Neuronal stem cell (in vitro differentiated cells): ENCODE measurements around the gene TMEM250.

ENCODE experiments used
- DNase-seq: peaks from one replicate; pipeline ENCODE4 v3.0.0-alpha.2; 2013; ENCODE audit warnings: low spot score
- H2AFZ ChIP-seq: one replicate; pipeline ENCODE4 v1.6.1; 2013; ENCODE audit warnings: mild to moderate bottlenecking, low read length, inconsistent platforms
- H2AK5ac ChIP-seq: 2 replicates; pipeline ENCODE4 v1.6.1; 2013; ENCODE audit warnings: low read depth, mild to moderate bottlenecking, inconsistent platforms, low read length, moderate library complexity, mixed read lengths
- H2BK120ac ChIP-seq: 2 replicates; pipeline ENCODE4 v1.6.1; 2013; ENCODE audit warnings: low read depth, mild to moderate bottlenecking, inconsistent platforms, low read length, moderate library complexity, mixed read lengths
- H2BK12ac ChIP-seq: one replicate; pipeline ENCODE4 v1.6.1; 2013; ENCODE audit warnings: low read length, inconsistent platforms
- H2BK15ac ChIP-seq: 2 replicates; pipeline ENCODE4 v1.6.1; 2013; ENCODE audit warnings: mild to moderate bottlenecking, low read length, inconsistent platforms, mixed read lengths
- H2BK5ac ChIP-seq: one replicate; pipeline ENCODE4 v1.6.1; 2013; ENCODE audit warnings: inconsistent platforms, mild to moderate bottlenecking, low read length, moderate library complexity
- H3K14ac ChIP-seq: one replicate; pipeline ENCODE4 v1.6.1; 2013; ENCODE audit warnings: low read length, inconsistent platforms
- H3K18ac ChIP-seq: 2 replicates; pipeline ENCODE4 v1.6.1; 2013; ENCODE audit warnings: low read length, inconsistent platforms
- H3K23ac ChIP-seq: 2 replicates; pipeline ENCODE4 v1.6.1; 2013; ENCODE audit warnings: low read depth, mild to moderate bottlenecking, mixed read lengths, low read length, inconsistent platforms; ENCODE audit not compliant: poor library complexity
- H3K27ac ChIP-seq: replicated peaks from 3 replicates; pipeline ENCODE4 v1.5.1; 2013; ENCODE audit warnings: low read length, inconsistent platforms
- H3K27me3 ChIP-seq, 3 experiments: 2 replicates each; pipeline ENCODE4 v1.6.1; 2013; ENCODE audit warnings: low read length in 3 of 3, mild to moderate bottlenecking in 2 of 3, inconsistent platforms in 1 of 3, low read depth in 1 of 3, mixed read lengths in 1 of 3, moderate library complexity in 1 of 3; ENCODE audit not compliant: control insufficient read depth in 3 of 3, insufficient read depth in 3 of 3
- H3K36me3 ChIP-seq, 2 donors: replicated peaks in 1 of 2; 2 replicates each; pipeline ENCODE4 v1.6.1; 2013; ENCODE audit warnings: low read length in 2 of 2; ENCODE audit not compliant: control insufficient read depth in 2 of 2, insufficient read depth in 2 of 2
- H3K4ac ChIP-seq: 2 replicates; pipeline ENCODE4 v1.6.1; 2013; ENCODE audit warnings: inconsistent platforms, mild to moderate bottlenecking, low read length, moderate library complexity
- H3K4me1 ChIP-seq, 2 donors: 1 replicate in 1 of 2; 2 replicates in 1 of 2; pipeline ENCODE4 v1.6.1; 2013; ENCODE audit warnings: low read length in 2 of 2, low read depth in 1 of 2; ENCODE audit not compliant: control insufficient read depth in 2 of 2, insufficient read depth in 1 of 2
- H3K4me2 ChIP-seq: one replicate; pipeline ENCODE4 v1.6.1; 2013; ENCODE audit warnings: mild to moderate bottlenecking, low read length, inconsistent platforms; ENCODE audit not compliant: insufficient read depth, poor library complexity, severe bottlenecking
- H3K4me3 ChIP-seq, 2 donors: 2 replicates each; pipeline ENCODE4 v1.5.1; 2013; ENCODE audit warnings: low read length in 2 of 2, mild to moderate bottlenecking in 2 of 2, inconsistent platforms in 1 of 2, moderate library complexity in 1 of 2
- H3K79me1 ChIP-seq: one replicate; pipeline ENCODE4 v1.6.1; 2013; ENCODE audit warnings: low read depth, mild to moderate bottlenecking, inconsistent platforms, low read length, moderate library complexity
- H3K9ac ChIP-seq: one replicate; pipeline ENCODE4 v1.6.1; 2013; ENCODE audit warnings: mild to moderate bottlenecking, low read depth, low read length, inconsistent platforms; ENCODE audit not compliant: poor library complexity
- H3K9me3 ChIP-seq, 2 donors: replicated peaks in 1 of 2; 2 replicates each; pipeline versions ENCODE3 to v1.6.1; 2013; ENCODE audit warnings: low read length in 2 of 2, mild to moderate bottlenecking in 2 of 2, inconsistent platforms in 1 of 2, low read depth in 1 of 2, mixed read lengths in 1 of 2, moderate library complexity in 1 of 2; ENCODE audit not compliant: control insufficient read depth in 2 of 2, insufficient read depth in 1 of 2
- H4K8ac ChIP-seq: one replicate; pipeline ENCODE4 v1.6.1; 2013; ENCODE audit warnings: low read depth, mild to moderate bottlenecking, inconsistent platforms, low read length, moderate library complexity
- H4K91ac ChIP-seq: one replicate; pipeline ENCODE4 v1.6.1; 2013; ENCODE audit warnings: low read length, low read depth, mild to moderate bottlenecking, inconsistent platforms; ENCODE audit not compliant: poor library complexity
- WGBS, 2 donors: extraction: QIAGEN DNeasy Blood & Tissue Kit; methylation state at CpG; one replicate each; pipeline ENCODE4 v1.1.7; 2013; ENCODE audit warnings: missing lambda C conversion rate in 2 of 2, mixed read lengths in 1 of 2; ENCODE audit not compliant: insufficient read length in 2 of 2, insufficient replicate concordance in 1 of 2; ENCODE audit errors: extremely low coverage in 2 of 2; 5-methylcytosine and 5-hydroxymethylcytosine counted together

TMEM250 gene

DNA sequence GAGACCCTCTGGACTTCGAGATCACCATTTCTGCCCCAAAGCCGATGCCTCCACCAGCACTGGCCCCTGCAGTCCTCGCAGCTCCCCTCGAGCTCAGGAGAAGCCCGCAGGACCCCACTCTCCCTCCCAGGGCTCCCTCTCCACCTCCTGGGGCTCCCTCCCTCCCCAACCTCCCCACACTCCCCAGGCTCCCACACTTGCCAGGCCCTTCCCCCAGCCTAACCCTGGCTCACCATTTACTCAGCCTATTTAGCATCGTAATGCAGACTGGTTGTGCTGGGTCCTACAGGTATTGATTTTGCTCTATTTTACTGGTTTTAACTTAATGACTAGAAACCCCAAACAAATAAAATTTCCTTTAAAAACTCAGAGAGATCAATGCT is 23.7 kb upstream of the TMEM250 start:
- H2BK120ac ChIP-seq = no peak overlapping the region
- H3K23ac ChIP-seq = no peak overlapping the region
- H3K4me3 ChIP-seq = no peak overlapping the region
- H2BK12ac ChIP-seq = peak overlapping the region; percentile 73
- peaks cover 2 to 56% (median 2%) of the 10 kb centered on the region in 3 experiments for H3K27me3 ChIP-seq
- peaks cover 3 to 4% of the 10 kb centered on the region in 2 donors for H3K4me1 ChIP-seq
- peaks cover 0 to 4% of the 10 kb centered on the region in 2 donors for H3K9me3 ChIP-seq
- H3K9ac ChIP-seq = peak overlapping the region; percentile 60
- H3K27ac ChIP-seq = no peak overlapping the region
- DNase-seq = no peak
- H4K91ac ChIP-seq = no peak overlapping the region
- H2BK5ac ChIP-seq = no peak overlapping the region
- no CpG with 5 or more reads among the region's 6 CpGs for WGBS, 2 donors
- no peak overlapping the region for H3K18ac ChIP-seq
- no peak overlapping the region for H2AFZ ChIP-seq
- no peak overlapping the region for H4K8ac ChIP-seq
- no peaks in the 10 kb centered on the region for H3K36me3 ChIP-seq
- no peak overlapping the region for H3K4me2 ChIP-seq
- H3K4ac ChIP-seq = no peak overlapping the region
- H3K79me1 ChIP-seq = peaks cover under 1% of the 10 kb centered on the region
- no peak overlapping the region for H3K14ac ChIP-seq
- H2AK5ac ChIP-seq = peak overlapping the region; percentile 92
- peak overlapping the region; percentile 49 for H2BK15ac ChIP-seq

- Histone ChIP-seq H3K27me3 (peaks cover 2 to 56% (median 2%) of the 10 kb centered on the region in 3 experiments), H3K14ac (no peak overlapping the region), H3K27ac (no peak overlapping the region), H2AK5ac (peak overlapping the region; percentile 92), H3K4me1 (peaks cover 3 to 4% of the 10 kb centered on the region in 2 donors), H3K4ac (no peak overlapping the region), H2BK15ac (peak overlapping the region; percentile 49), H2AFZ (no peak overlapping the region), H2BK120ac (no peak overlapping the region), H4K91ac (no peak overlapping the region), H3K4me3 (no peak overlapping the region), H3K9ac (peak overlapping the region; percentile 60), H4K8ac (no peak overlapping the region), H3K79me1 (no peaks in the 10 kb centered on the region), H3K4me2 (no peak overlapping the region), H2BK5ac (no peak overlapping the region), H3K23ac (peak overlapping the region; percentile 65), H3K36me3 (no peaks in the 10 kb centered on the region), H2BK12ac (peak overlapping the region; percentile 73), H3K9me3 (peaks cover 0 to 4% of the 10 kb centered on the region in 2 donors), H3K18ac (peak overlapping the region; percentile 38)
- WGBS, 2 donors = no CpG with 5 or more reads among the region's 19 CpGs
- no peak for DNase-seq
These were observed 23.2 kb upstream of the TMEM250 start for GRCh38 chr9:136141682-136142413.

GRCh38 chr9:136140966-136141365 is 22.3 kb upstream of the TMEM250 start:
- H2BK15ac ChIP-seq = no peak overlapping the region
- WGBS, 2 donors = no CpG with 5 or more reads among the region's 14 CpGs
- no peak overlapping the region for H3K9ac ChIP-seq
- no peak overlapping the region for H4K8ac ChIP-seq
- H3K4me3 ChIP-seq = no peak overlapping the region
- DNase-seq = no peak
- no peak overlapping the region for H3K4ac ChIP-seq
- H3K36me3 ChIP-seq = no peaks in the 10 kb centered on the region
- H3K4me1 ChIP-seq = peaks cover 2 to 3% of the 10 kb centered on the region in 2 donors
- peak overlapping the region; percentile 38 for H3K18ac ChIP-seq
- peaks cover 0 to 57% (median 0%) of the 10 kb centered on the region in 3 experiments for H3K27me3 ChIP-seq
- H3K4me2 ChIP-seq = no peak overlapping the region
- H3K27ac ChIP-seq = no peak overlapping the region
- no peak overlapping the region for H2BK12ac ChIP-seq
- no peak overlapping the region for H2AFZ ChIP-seq
- no peak overlapping the region for H2AK5ac ChIP-seq
- no peak overlapping the region for H2BK120ac ChIP-seq
- no peak overlapping the region for H4K91ac ChIP-seq
- H2BK5ac ChIP-seq = no peak overlapping the region
- no peak overlapping the region for H3K14ac ChIP-seq
- no peak overlapping the region for H3K23ac ChIP-seq
- H3K9me3 ChIP-seq = no peaks in the 10 kb centered on the region
- H3K79me1 ChIP-seq = no peaks in the 10 kb centered on the region

DNA sequence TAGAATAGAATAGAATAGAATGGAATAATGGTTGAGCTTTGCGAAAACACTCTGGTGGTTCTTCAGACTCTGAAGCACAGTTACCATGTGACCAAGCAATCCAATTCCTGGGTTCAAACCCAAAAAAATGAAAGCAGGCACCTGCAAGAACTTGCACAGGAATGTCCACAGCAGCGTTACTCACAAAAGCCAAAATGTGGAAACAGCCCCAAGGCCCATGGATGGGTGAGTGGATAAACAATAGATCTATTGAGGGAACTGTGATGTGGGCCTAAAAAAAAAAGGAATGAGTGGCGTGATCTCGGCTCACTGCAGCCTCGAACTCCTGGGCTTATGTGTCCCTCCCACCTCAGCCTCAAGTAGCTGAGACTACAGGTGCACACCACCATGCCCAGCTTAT is 21.4 kb upstream of the TMEM250 start:
- H2AFZ ChIP-seq = no peak overlapping the region
- no peak overlapping the region for H3K4me3 ChIP-seq
- H3K27me3 ChIP-seq = peaks cover 0 to 57% (median 3%) of the 10 kb centered on the region in 3 experiments
- H3K36me3 ChIP-seq = no peaks in the 10 kb centered on the region
- no peak overlapping the region for H2BK15ac ChIP-seq
- no peak overlapping the region for H2BK12ac ChIP-seq
- H2AK5ac ChIP-seq = no peak overlapping the region
- H3K4me1 ChIP-seq = peaks cover 2 to 9% of the 10 kb centered on the region in 2 donors
- no peaks in the 10 kb centered on the region for H3K9me3 ChIP-seq
- no peak overlapping the region for H3K4me2 ChIP-seq
- H4K8ac ChIP-seq = no peak overlapping the region
- no peak overlapping the region for H3K18ac ChIP-seq
- no peak for DNase-seq
- H2BK5ac ChIP-seq = no peak overlapping the region
- no peaks in the 10 kb centered on the region for H3K79me1 ChIP-seq
- no peak overlapping the region for H3K9ac ChIP-seq
- no peak overlapping the region for H3K27ac ChIP-seq
- H4K91ac ChIP-seq = no peak overlapping the region
- H2BK120ac ChIP-seq = no peak overlapping the region
- no peak overlapping the region for H3K14ac ChIP-seq
- no peak overlapping the region for H3K4ac ChIP-seq
- WGBS, 2 donors = no CpG with 5 or more reads among the region's 5 CpGs
- H3K23ac ChIP-seq = no peak overlapping the region
